Stimulated activated CD4-positive, alpha-beta T cell treated with anti-CD3 and anti-CD28 coated beads, Interleukin-1b, Interleukin-23, amount 100 ng/mL, for 4 hours (primary cell): ENCODE data around the gene ITGA2B.
"Not testable (repeated sequence)": the region's sequence is repeated elsewhere in the genome, so short reads cannot be mapped to it uniquely, and the experiment has no call there.

ENCODE experiments used
- DNase-seq, 2 donors: peaks; one replicate each; pipeline ENCODE4 v3.0.0-alpha.2; 2020; ENCODE audit warnings: low read depth in 2 of 2

ITGA2B gene

GRCh38 chr17:44389281-44389680 is at the start of gene ITGA2B:
TSS of gene ITGA2B (minus strand) at chr17:44389649. CDS start at chr17:44389473, 176 bp downstream.
- DNase-seq = no peak

- DNase-seq = no peak
Measured at GRCh38 chr17:44439168-44439567, 49.7 kb upstream of the ITGA2B start.

GRCh38 chr17:44438636-44439035 is 49.2 kb upstream of the ITGA2B start:
- no peak for DNase-seq

- DNase-seq = no peak
Measured at GRCh38 chr17:44436336-44436735, 46.9 kb upstream of the ITGA2B start.

- DNase-seq = no peak
Measured at GRCh38 chr17:44432254-44433157, 43.1 kb upstream of the ITGA2B start.

- DNase-seq = no peak
Measured at GRCh38 chr17:44424828-44425461, 35.5 kb upstream of the ITGA2B start.

- DNase-seq = no peak
Measured at GRCh38 chr17:44417553-44417952, 28.1 kb upstream of the ITGA2B start.

- no peak for DNase-seq
Measured at GRCh38 chr17:44416558-44417289, 27.3 kb upstream of the ITGA2B start.

- DNase-seq = no peak
Measured at GRCh38 chr17:44414394-44415155, 25.1 kb upstream of the ITGA2B start.

- no peak for DNase-seq
Measured at GRCh38 chr17:44409309-44410028, 20.0 kb upstream of the ITGA2B start.

GRCh38 chr17:44408786-44409185 is 19.3 kb upstream of the ITGA2B start:
- no peak for DNase-seq

GRCh38 chr17:44402564-44403172 is 13.2 kb upstream of the ITGA2B start:
- no peak for DNase-seq

- no peak for DNase-seq
Measured at GRCh38 chr17:44400226-44400847, 10.9 kb upstream of the ITGA2B start.

- no peak for DNase-seq
Measured at GRCh38 chr17:44398692-44399691, 9.5 kb upstream of the ITGA2B start.

- no peak for DNase-seq
Measured at GRCh38 chr17:44397479-44398440, 8.3 kb upstream of the ITGA2B start.

GRCh38 chr17:44396946-44397345 is 7.5 kb upstream of the ITGA2B start:
- no peak for DNase-seq

GRCh38 chr17:44394833-44395232 is 5.4 kb upstream of the ITGA2B start:
- DNase-seq = no peak

GRCh38 chr17:44394112-44394511 is 4.7 kb upstream of the ITGA2B start:
- DNase-seq = not testable (repeated sequence)
